Metanephros (tissue), 2 donors: ENCODE results near the gene KRTAP6-2. TPM values are rescaled to one million over a fixed set of nuclear protein-coding genes. Genes with fewer than 3 reads are reported as not detected.

Experiments
- small RNA-seq: library from RNA; depleted of rRNA; stranded (forward); fragments of <200 nt; gene quantifications from one replicate; pipeline ENCODE3, GENCODE V24; 2014; ENCODE audit warnings: low replicate concordance
- total RNA-seq: library from RNA; depleted of rRNA; stranded (reverse); fragments of >200 nt; gene quantifications from one replicate; pipeline ENCODE4 v1.2.3, GENCODE V29; 2014

Gene KRTAP6-2
- not detected for total RNA-seq

DNA sequence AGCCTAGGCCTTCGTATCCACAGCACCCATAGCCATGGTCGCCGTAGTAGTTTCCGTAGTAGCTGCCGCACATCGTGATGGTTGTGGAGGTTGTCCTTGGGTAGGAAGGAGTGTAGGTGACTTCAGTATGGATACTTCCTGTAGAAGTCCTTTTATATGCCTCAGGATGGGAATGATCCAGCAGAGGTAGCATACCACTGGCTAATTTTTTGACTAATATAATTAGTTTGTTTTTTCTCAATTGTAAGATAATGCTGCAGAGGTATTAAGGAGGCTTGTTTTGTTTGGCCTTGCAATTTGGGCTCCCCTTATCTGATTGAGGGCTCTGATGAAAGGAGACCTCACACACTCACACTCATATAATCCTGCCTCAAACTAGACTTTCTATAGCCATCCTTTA is at the start of gene KRTAP6-2:
Gene KRTAP6-2, minus strand, starts transcription at position 101 of the 400 bp plus-strand sequence. Its CDS starts 28 bp downstream, at position 73.

GRCh38 chr21:30642564-30642963 is 43.9 kb upstream of the KRTAP6-2 start, which contains the start of gene KRTAP20-3:
TSS of gene KRTAP20-3 (plus strand) at chr21:30642864.

GRCh38 chr21:30634906-30635305 is 36.2 kb upstream of the KRTAP6-2 start, which contains the start of gene KRTAP20-2:
TSS of gene KRTAP20-2 (plus strand) at chr21:30635206. CDS start at chr21:30635264, 58 bp downstream.

GRCh38 chr21:30620522-30620921 is 21.8 kb upstream of the KRTAP6-2 start, which contains the start of gene KRTAP20-4:
TSS of gene KRTAP20-4 (plus strand) at chr21:30620627.

DNA sequence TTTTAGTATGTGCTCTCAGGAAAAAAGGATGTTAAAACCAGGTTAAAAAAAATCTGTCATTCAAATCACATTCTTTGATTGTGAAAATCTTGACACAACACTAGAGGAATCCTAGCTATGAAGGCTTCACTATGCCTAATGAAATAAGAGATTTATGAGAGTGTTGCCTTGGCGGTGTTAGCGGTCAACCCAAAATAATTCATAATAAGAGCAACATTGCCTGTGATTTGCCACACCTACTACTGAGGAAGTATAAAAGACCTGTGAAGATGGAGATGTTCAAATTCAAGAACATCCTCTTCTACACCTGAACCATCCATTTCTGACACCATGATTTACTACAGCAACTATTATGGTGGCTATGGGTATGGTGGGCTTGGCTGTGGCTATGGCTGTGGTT is 17.4 kb upstream of the KRTAP6-2 start, which contains the start of gene KRTAP20-1:
Gene KRTAP20-1, plus strand, starts transcription at position 301 of the 400 bp plus-strand sequence. Its CDS starts 30 bp downstream, at position 331.

DNA sequence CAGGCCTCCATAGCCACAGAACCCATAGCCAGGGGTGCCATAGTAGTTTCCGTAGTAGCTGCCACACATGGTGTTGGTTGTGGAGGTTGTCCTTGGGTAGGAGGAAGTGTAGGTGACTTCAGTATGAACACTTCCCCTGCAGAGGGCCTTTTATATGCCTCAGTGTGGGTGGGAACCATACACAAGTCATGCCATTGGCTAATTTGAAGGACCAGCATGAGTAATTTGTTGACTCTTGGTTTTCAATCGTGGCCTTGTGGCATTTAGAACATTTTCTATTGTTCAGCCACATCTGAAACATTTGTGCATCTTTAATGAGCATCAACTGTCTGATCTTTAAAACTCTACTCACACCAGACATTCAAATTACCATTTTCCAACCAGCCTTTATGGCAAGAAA is 15.1 kb upstream of the KRTAP6-2 start, which contains the start of gene KRTAP6-1:
Gene KRTAP6-1, minus strand, starts transcription at position 95 of the 400 bp plus-strand sequence. Its CDS starts 26 bp downstream, at position 69.

GRCh38 chr21:30600787-30601186 is 2.1 kb upstream of the KRTAP6-2 start, which contains the start of gene KRTAP22-1:
TSS of gene KRTAP22-1 (plus strand) at chr21:30601087.

GRCh38 chr21:30592140-30592539 is 6.6 kb downstream of the KRTAP6-2 start, which contains the start of gene KRTAP6-3:
TSS of gene KRTAP6-3 (plus strand) at chr21:30592440. CDS start at chr21:30592446, 6 bp downstream.

DNA sequence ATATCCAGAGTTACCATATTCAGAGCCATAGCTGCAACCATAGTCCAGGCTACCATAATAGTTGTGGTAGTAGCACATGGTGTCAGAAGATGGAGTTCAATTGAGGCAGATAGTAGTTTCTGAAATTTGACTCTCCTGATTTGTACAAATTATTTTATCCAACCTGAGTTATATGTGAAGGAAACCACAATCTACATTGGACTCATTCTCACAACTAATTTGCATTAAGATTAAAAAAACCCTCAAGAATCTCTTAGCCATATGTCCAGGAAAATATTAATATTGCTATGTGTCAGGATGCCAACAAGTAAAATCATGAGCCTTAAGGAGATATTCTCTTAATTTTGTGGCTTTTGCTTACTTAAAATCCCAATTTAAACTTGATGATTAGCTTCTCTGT is 8.4 kb downstream of the KRTAP6-2 start, which contains the start of gene KRTAP22-2:
Gene KRTAP22-2, minus strand, starts transcription at position 101 of the 400 bp plus-strand sequence.

DNA sequence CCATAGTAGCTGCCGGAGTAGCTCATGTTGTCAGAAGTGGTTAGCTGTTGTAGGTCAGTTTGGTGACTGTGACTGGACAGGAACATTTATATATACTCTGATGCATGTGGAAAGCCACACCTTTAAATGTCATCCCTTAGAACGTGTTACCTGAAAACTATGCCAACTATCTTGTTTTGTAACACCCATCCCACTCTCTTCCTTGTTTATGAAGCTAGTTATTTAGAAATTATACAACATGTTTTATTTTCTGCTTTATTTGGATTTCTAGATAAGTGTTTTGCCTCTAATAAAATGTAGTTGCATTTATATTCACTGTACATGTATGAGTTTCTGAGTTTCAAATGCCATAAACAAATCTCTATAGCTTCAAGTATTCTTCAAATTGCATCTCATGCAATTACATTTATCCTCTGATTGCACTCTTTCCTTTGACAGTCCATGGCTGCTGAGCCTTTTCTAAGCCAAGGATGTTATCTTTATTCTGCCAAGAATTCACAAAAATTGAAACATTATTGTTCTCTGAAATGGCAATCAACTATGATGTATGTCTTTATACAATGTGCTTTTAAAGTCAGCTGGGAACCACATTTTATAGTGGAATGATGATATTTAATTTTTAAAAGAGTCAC is 37.3 kb downstream of the KRTAP6-2 start, which contains the start of gene KRTAP19-7:
Gene KRTAP19-7, minus strand, starts transcription at position 51 of the 632 bp plus-strand sequence. Its CDS starts 25 bp downstream, at position 26.

Small RNA genes lying within 50 kb of the gene (small RNA-seq; reads per million reads assigned to genes)
- gene KRTAP20-1 = not detected
- not detected for gene KRTAP20-3
- not detected for gene KRTAP20-4
- not detected for gene KRTAP22-1
- not detected for gene KRTAP22-2

Other genes with a start within 250 kb of the KRTAP6-2 start
- gene KRTAP13-2, start 226.6 kb downstream of the KRTAP6-2 start, total RNA-seq = not detected
- gene KRTAP13-1, start 202.9 kb downstream of the KRTAP6-2 start, total RNA-seq = not detected
- not detected for gene KRTAP13-3, start 173.0 kb downstream of the KRTAP6-2 start, total RNA-seq
- gene KRTAP13-4, start 168.7 kb downstream of the KRTAP6-2 start, total RNA-seq = not detected
- gene KRTAP15-1, start 158.6 kb downstream of the KRTAP6-2 start, total RNA-seq = not detected
- not detected for gene KRTAP19-1, start 118.5 kb downstream of the KRTAP6-2 start, total RNA-seq
- gene KRTAP19-2, start 111.5 kb downstream of the KRTAP6-2 start, total RNA-seq = not detected
- gene KRTAP19-3, start 106.9 kb downstream of the KRTAP6-2 start, total RNA-seq = not detected
- not detected for gene KRTAP19-4, start 101.7 kb downstream of the KRTAP6-2 start, total RNA-seq
- gene KRTAP19-5, start 96.8 kb downstream of the KRTAP6-2 start, total RNA-seq = not detected
- gene KRTAP19-6, start 57.0 kb downstream of the KRTAP6-2 start, total RNA-seq = not detected
- gene KRTAP19-7, start 37.6 kb downstream of the KRTAP6-2 start, total RNA-seq = not detected
- not detected for gene KRTAP22-2, start 8.5 kb downstream of the KRTAP6-2 start, total RNA-seq
- not detected for gene KRTAP6-3, start 6.5 kb downstream of the KRTAP6-2 start, total RNA-seq
- not detected for gene KRTAP22-1, start 2.2 kb upstream of the KRTAP6-2 start, total RNA-seq
- gene KRTAP6-1, start 15.0 kb upstream of the KRTAP6-2 start, total RNA-seq = not detected
- not detected for gene KRTAP20-1, start 17.5 kb upstream of the KRTAP6-2 start, total RNA-seq
- gene KRTAP20-4, start 21.7 kb upstream of the KRTAP6-2 start, total RNA-seq = not detected
- not detected for gene KRTAP20-2, start 36.3 kb upstream of the KRTAP6-2 start, total RNA-seq
- gene KRTAP20-3, start 44.0 kb upstream of the KRTAP6-2 start, total RNA-seq = not detected
- gene KRTAP21-3, start 119.9 kb upstream of the KRTAP6-2 start, total RNA-seq = not detected
- not detected for gene KRTAP21-2, start 148.4 kb upstream of the KRTAP6-2 start, total RNA-seq
- gene KRTAP21-1, start 156.5 kb upstream of the KRTAP6-2 start, total RNA-seq = not detected
- not detected for gene KRTAP8-1, start 214.4 kb upstream of the KRTAP6-2 start, total RNA-seq
- gene KRTAP7-1, start 230.9 kb upstream of the KRTAP6-2 start, total RNA-seq = not detected